Ectodermal cell (in vitro differentiated cells): ENCODE measurements around the gene KDM3B.

Experiments
- H3K27ac ChIP-seq: 2 replicates; pipeline ENCODE4 v1.7.0; 2013; ENCODE audit warnings: mild to moderate bottlenecking, low read depth, low read length; ENCODE audit not compliant: insufficient read depth, poor library complexity, severe bottlenecking
- H3K27me3 ChIP-seq: 2 replicates; pipeline ENCODE4 v1.7.0; 2013; ENCODE audit warnings: mild to moderate bottlenecking, low read length; ENCODE audit not compliant: insufficient read depth, control insufficient read depth, poor library complexity, severe bottlenecking
- H3K36me3 ChIP-seq: one replicate; pipeline ENCODE4 v1.7.0; 2013; ENCODE audit warnings: low read length; ENCODE audit not compliant: control insufficient read depth, insufficient read depth
- H3K4me1 ChIP-seq: one replicate; pipeline ENCODE4 v1.7.0; 2013; ENCODE audit warnings: low read length; ENCODE audit not compliant: control insufficient read depth, insufficient read depth
- H3K4me3 ChIP-seq: 2 replicates; pipeline ENCODE4 v1.7.0; 2013; ENCODE audit warnings: low read depth, low read length, control low read depth; ENCODE audit not compliant: insufficient read depth
- H3K9me3 ChIP-seq: 2 replicates; pipeline ENCODE4 v1.7.0; 2013; ENCODE audit warnings: mild to moderate bottlenecking, low read length, moderate library complexity; ENCODE audit not compliant: control insufficient read depth
- WGBS, 2 experiments: methylation state at CpG; one replicate each; pipeline ENCODE4 v1.1.7; 2013; ENCODE audit warnings: missing lambda C conversion rate in 2 of 2; 5-methylcytosine and 5-hydroxymethylcytosine counted together

KDM3B gene

DNA sequence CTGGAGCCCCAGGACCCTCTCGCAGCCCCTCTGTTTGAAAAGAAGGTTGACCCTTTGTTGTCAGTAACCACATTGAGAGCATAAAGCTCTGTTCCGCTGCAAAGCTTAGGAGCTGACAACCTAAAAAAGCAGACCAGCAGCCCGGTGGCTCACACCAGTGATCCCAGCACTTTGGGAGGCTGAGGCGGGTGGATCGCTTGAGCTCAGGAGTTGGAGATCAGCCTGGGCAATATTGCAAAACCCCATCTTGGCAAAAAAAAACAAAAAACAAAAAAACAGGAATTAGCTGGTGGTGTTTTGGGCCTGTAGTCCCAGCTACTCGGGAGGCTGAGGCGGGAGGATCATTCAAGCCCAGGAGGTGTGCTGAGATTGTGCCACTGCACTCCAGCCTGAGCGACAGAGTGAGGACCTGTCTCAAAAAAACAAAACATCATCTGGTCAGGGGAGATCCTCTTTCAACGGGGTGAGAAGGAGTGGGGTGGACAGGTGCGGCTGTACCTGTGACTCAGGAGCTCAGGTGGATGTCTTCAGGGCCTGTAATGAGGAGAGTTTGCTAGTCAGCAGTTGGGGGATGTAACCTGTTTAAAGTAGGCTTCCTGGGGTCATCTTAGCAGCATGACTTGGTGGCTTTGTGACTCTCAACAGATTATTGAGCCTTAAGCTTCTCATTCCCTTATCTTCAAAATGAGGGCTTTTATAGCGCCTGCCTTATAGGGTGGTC is 85.7 kb downstream of the KDM3B start:
- H3K4me1 ChIP-seq = peaks cover 28% of the 10 kb centered on the region
- 75% methylated on average over 11 of the region's 11 CpGs for WGBS, 2 experiments
- peak overlapping the region; percentile 85 for H3K27ac ChIP-seq
- no peaks in the 10 kb centered on the region for H3K9me3 ChIP-seq
- H3K27me3 ChIP-seq = no peaks in the 10 kb centered on the region
- peak overlapping the region; percentile 86 for H3K4me3 ChIP-seq
- H3K36me3 ChIP-seq = peaks cover 27% of the 10 kb centered on the region

DNA sequence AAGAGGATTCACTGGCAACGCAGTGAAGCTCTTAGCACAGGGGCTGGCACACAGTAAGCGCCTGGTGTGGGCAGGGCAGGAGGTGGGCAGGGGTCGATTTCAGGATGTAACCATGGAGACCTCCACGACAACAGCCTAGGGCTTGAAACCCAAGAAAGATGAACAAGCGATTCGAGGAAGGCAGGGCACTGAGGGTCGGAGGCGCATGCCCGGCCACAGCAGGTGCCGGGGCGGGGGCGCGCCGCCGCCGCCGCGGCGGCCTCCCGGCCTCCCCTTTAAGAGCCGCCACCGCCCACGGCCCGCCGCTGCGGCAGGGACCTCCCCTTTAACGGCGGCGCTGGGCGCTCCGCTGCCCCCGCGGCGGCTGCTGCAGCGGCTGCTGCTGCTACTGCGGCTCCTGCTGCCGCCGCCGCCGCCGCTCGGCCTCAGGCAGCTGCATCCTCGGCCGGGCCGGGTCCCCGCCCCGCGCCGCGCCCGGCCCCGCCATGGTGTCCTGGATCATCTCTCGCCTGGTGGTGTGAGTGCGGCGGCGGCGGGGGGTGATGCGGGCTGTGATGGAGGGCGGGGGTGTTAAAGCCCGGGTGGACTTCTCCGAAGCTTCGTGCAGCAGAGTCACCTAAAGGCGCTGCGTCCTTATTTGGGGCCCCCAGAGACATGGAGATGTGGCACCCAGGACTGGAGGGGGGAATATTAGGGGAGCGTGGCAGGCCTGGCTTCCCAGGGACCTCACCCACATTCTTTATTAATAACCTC is 86.4 kb downstream of the KDM3B start, which contains the start of gene REEP2:
REEP2 (plus strand) TSS at position 334 of the 753 bp plus-strand sequence; CDS start at position 486, 152 bp downstream.
- Histone ChIP-seq H3K9me3 (no peaks in the 10 kb centered on the region), H3K27me3 (no peaks in the 10 kb centered on the region), H3K4me3 (peak within 1 kb of the TSS; percentile 86), H3K4me1 (peaks cover 28% of the 10 kb centered on the region), H3K27ac (peak within 1 kb of the TSS; percentile 85), H3K36me3 (peaks cover 20% of the 10 kb centered on the region)
- WGBS, 2 experiments = 0 to 1% methylated on average over 65 of the region's 65 CpGs

DNA sequence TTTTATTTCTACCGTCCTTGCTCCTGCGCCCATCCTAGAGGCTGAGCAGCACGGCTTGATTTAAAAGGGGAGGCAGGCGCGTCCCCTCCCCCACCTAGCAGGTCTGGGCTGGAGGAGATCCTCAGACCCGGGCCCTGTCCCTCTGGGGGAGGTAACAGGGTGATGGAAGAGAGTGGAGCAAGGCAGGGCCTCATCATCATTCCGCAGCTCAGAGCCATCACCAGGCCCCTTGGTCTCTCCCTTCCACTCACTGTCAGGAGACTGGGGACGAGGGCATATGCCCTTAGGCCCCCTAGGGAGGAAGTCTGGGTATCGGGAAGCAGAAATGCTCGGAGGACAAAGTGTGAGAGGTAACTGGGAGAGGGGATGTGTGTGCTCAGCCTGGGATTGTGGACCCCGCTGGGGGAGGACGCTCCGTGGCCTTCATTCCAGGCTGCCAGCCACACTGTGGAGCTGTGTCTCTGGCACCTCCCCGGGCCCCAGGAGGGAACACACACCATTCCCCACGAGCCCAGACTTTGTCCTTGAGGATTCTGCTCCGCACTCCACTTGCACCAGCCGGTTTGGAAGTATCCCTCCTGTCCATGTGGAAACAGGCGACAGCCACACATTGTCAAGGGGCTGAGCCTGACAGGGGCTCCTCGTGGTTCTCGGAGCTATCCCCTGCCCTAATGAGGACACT is 87.1 kb downstream of the KDM3B start:
- Histone ChIP-seq H3K36me3 (peaks cover 18% of the 10 kb centered on the region), H3K27ac (peak overlapping the region; percentile 70), H3K27me3 (no peaks in the 10 kb centered on the region), H3K9me3 (no peaks in the 10 kb centered on the region), H3K4me3 (peak overlapping the region; percentile 86), H3K4me1 (peaks cover 28% of the 10 kb centered on the region)
- 15 to 17% methylated on average over 20 of the region's 20 CpGs for WGBS, 2 experiments

DNA sequence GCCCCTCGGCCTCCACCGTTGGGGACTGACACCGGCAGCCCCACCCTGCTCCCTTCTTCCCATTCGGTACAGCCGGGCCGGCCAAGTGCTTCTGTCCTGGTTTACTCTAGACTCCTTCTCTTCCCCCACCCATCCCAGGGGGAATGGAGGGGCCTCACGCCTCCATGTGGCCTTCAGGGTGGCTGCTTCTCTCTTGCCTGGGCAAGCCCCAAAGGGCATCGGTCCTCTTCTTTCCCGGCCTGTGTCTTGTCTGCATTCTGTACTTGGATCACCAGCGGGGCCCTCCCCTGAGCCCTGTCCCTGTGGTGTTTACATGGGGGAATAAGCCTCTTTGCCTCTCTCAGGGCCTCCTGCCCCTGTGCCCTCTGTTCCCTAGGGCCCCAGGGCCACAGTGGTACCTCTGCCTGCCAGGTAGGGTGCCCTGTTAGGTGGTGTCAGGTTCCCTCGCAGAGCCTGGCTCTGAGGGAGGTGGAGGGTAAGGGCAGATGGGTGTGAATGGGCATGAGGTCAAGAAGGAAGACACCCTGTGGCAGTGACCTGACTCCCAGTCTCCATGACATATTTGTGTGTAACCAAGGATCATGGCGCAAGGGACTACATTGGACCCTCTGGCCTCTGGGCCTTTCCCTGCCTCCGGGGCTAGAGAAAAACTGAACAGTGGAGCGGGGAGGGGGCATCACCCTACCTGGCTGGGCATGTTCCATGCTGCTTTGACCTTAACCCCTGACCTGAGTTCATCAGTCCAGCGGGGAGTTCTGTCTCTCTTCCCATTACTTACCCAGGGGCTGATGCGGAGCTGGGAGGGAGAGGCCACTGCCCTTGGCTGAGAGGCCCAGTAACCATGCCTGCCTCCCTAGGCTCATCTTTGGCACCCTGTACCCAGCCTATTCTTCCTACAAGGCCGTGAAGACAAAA is 87.9 kb downstream of the KDM3B start:
- Histone ChIP-seq H3K27me3 (no peaks in the 10 kb centered on the region), H3K36me3 (peaks cover 11% of the 10 kb centered on the region), H3K27ac (no peak overlapping the region), H3K4me1 (peaks cover 28% of the 10 kb centered on the region), H3K9me3 (no peaks in the 10 kb centered on the region), H3K4me3 (peak overlapping the region; percentile 86)
- 66 to 69% methylated on average over 16 to 17 of the region's 17 CpGs for WGBS, 2 experiments

DNA sequence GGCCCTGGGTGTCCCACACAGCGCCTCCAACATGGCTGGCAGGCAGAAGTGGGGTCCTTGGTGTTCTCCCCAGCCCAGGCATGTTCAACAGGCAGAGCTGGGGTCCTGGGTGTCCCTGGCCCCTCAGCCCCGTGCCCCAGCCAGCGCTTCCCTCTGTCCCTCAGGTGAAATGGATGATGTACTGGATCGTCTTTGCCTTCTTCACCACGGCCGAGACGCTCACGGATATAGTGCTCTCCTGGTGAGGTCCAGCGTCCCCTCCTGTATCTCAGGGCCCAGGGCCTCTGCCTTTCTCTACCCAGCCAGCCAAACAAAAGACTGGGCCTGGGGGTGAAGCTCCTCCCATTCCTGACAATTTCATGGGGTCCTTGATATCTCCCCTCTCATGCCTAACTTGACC is 88.7 kb downstream of the KDM3B start:
- Histone ChIP-seq H3K4me3 (no peak overlapping the region), H3K4me1 (peaks cover 28% of the 10 kb centered on the region), H3K27me3 (no peaks in the 10 kb centered on the region), H3K36me3 (peaks cover 3% of the 10 kb centered on the region), H3K9me3 (no peaks in the 10 kb centered on the region), H3K27ac (no peak overlapping the region)
- 87 to 91% methylated on average over 9 of the region's 9 CpGs for WGBS, 2 experiments

DNA sequence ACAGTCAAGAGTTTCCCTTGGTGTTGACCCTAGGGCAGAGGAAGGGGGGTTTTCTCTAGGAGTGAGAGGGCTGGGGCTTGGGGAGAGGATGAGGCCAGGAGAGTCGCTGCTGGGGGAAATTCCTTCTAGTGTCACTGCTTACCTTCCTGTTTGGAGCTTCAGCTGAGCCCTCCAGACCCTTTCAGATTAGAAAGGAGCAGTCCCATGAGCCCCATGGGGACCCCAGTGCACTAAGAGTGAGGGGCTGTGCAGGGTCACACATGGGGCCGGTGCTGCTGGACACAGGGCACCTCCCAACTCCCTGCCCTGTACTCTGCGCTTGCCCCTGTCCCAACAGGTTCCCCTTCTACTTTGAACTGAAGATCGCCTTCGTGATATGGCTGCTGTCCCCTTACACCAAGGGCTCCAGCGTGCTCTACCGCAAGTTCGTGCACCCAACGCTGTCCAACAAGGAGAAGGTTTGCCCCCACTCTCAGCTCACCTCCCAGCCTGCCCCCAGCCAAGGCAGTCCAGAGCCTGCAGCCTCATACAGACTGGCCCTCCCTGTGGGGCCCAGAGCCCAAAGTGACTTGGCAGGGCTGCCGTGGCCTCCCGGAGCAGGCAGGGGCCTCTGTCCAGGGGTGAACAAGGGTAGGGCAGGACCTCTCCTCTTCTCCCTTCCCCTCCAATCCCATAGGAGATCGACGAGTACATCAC is 91.7 kb downstream of the KDM3B start:
- whole genome bisulfite sequencing, 2 experiments = 96 to 97% methylated on average over 13 of the region's 13 CpGs
- Histone ChIP-seq H3K4me3 (no peak overlapping the region), H3K27me3 (no peaks in the 10 kb centered on the region), H3K9me3 (no peaks in the 10 kb centered on the region), H3K4me1 (peaks cover 26% of the 10 kb centered on the region), H3K36me3 (no peaks in the 10 kb centered on the region), H3K27ac (no peak overlapping the region)

DNA sequence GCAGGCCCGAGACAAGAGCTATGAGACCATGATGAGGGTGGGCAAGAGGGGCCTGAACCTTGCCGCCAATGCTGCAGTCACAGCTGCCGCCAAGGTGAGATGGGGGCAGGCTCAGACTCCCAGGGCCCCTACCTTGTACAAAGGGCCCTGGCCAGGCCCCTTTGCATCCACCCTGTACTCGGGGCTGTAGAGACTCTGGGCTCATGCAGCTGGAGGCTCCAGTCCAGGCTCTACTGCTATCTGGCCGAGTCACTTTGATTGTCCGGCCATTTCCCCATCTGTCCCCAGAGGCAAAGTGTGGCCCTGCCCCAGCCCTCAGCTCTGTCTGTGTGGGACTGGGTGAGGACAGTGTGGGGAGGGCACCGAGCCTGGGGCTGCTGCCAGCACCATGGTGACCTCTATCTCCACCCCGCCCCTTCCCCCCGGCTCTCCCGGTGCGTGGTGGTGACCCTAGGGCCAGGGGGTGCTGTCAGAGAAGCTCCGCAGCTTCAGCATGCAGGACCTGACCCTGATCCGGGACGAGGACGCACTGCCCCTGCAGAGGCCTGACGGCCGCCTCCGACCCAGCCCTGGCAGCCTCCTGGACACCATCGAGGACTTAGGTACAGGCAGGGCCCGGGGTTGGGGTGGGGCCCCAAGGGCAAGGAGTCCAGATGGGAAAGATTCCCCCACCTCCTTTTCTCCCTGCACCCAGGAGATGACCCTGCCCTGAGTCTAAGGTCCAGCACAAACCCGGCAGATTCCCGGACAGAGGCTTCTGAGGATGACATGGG is 92.5 kb downstream of the KDM3B start:
- 93 to 95% methylated on average over 22 of the region's 22 CpGs for WGBS, 2 experiments

DNA sequence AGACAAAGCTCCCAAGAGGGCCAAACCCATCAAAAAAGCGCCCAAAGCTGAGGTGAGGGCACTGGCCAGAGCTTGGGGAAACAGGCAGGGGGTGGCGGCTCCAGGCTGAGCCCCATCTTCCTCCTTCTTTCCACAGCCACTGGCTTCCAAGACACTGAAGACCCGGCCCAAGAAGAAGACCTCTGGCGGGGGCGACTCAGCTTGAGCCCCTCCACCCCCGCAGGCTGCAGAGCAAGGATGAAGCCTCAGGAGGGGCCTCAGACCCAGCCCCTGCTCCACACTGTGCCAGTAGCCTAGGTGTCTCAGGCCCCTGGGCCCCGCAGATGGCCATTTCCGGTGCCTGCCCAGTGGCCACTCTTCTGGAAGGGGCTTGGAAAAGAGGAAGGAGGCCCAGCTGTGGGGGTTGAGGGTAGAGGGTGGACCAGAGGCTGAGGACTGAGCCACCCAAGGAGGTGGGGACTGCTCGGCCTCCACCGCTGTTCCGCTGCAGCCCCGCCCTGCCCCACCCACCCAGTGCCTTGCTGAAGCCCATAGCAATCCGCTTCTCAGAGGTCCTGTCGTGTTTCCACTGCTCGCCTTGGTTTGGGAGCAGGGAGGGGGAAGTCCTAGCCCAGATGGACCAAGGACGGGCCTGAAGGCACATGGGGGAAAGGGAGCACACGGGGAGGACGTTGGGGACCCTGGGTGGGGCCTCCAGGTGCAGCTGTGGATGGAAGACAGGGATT is 93.2 kb downstream of the KDM3B start:
- WGBS, 2 experiments = 89 to 90% methylated on average over 18 of the region's 18 CpGs
- Histone ChIP-seq H3K36me3 (no peaks in the 10 kb centered on the region), H3K4me1 (peaks cover 21% of the 10 kb centered on the region), H3K4me3 (no peak overlapping the region), H3K27ac (no peak overlapping the region), H3K27me3 (no peaks in the 10 kb centered on the region), H3K9me3 (no peaks in the 10 kb centered on the region)

More for the DNA sequence above, 92.5 kb downstream of the KDM3B start:
- H3K4me1 ChIP-seq = peaks cover 28% of the 10 kb centered on the region
- no peaks in the 10 kb centered on the region for H3K9me3 ChIP-seq
- no peaks in the 10 kb centered on the region for H3K36me3 ChIP-seq
- no peaks in the 10 kb centered on the region for H3K27me3 ChIP-seq
- no peak overlapping the region for H3K4me3 ChIP-seq
- H3K27ac ChIP-seq = no peak overlapping the region
